OCI-LY1 (cell line): ENCODE data around the gene MAP4.

ENCODE experiments used
- H2AFZ ChIP-seq: fragments of 200-600 bp; sonication (generic), shearing (Covaris generic); 2 replicates; pipeline ENCODE4 v1.6.0; 2014; ENCODE audit warnings: antibody characterized with exemption, mild to moderate bottlenecking, low read length
- H3F3A ChIP-seq: fragments of 200-600 bp; sonication (generic), shearing (Covaris generic); 2 replicates; pipeline ENCODE4 v1.6.0; 2014; ENCODE audit warnings: mild to moderate bottlenecking, antibody characterized with exemption, low read length, moderate library complexity; ENCODE audit not compliant: insufficient read depth
- H3K27ac ChIP-seq: fragments of 200-600 bp; sonication (generic); 2 replicates; pipeline ENCODE4 v1.5.1; 2014; ENCODE audit warnings: low read length, mixed run types, mild to moderate bottlenecking, low read depth; ENCODE audit not compliant: poor library complexity, severe bottlenecking
- H3K27me3 ChIP-seq: fragments of 200-600 bp; sonication (generic); 2 replicates; pipeline ENCODE4 v1.6.0; 2014; ENCODE audit warnings: antibody characterized with exemption, mild to moderate bottlenecking, low read length, moderate library complexity; ENCODE audit not compliant: insufficient read depth
- H3K36me3 ChIP-seq: fragments of 200-600 bp; sonication (generic); 2 replicates; pipeline ENCODE4 v1.6.1; 2014; ENCODE audit warnings: mild to moderate bottlenecking, antibody characterized with exemption, low read length, moderate library complexity, mixed read lengths; ENCODE audit not compliant: insufficient read depth
- H3K4me1 ChIP-seq: fragments of 200-600 bp; sonication (generic); 2 replicates; pipeline ENCODE4 v1.5.1; 2014; ENCODE audit warnings: mild to moderate bottlenecking, low read length, moderate library complexity; ENCODE audit not compliant: insufficient read depth, severe bottlenecking
- H3K4me2 ChIP-seq: fragments of 200-600 bp; sonication (generic), shearing (Covaris generic); 2 replicates; pipeline ENCODE4 v1.6.1; 2014; ENCODE audit warnings: low read length
- H3K4me3 ChIP-seq: fragments of 200-600 bp; sonication (generic); 2 replicates; pipeline ENCODE4 v1.5.1; 2014; ENCODE audit warnings: low read length, low read depth, mild to moderate bottlenecking, mixed read lengths; ENCODE audit not compliant: poor library complexity, severe bottlenecking
- H3K79me2 ChIP-seq: fragments of 200-600 bp; shearing (Covaris generic); 2 replicates; pipeline ENCODE4 v1.6.1; 2016; ENCODE audit warnings: mixed run types, low read length, mixed read lengths; ENCODE audit not compliant: insufficient read depth
- H3K9ac ChIP-seq: fragments of 200-600 bp; sonication (generic), shearing (Covaris generic); 2 replicates; pipeline ENCODE4 v1.6.1; 2014; ENCODE audit warnings: mild to moderate bottlenecking, low read length, mixed read lengths
- H3K9me2 ChIP-seq: fragments of 200-600 bp; sonication (generic), shearing (Covaris generic); 2 replicates; pipeline ENCODE4 v1.6.1; 2014; ENCODE audit warnings: low read depth, mild to moderate bottlenecking, low read length, mixed read lengths
- H3K9me3 ChIP-seq: fragments of 200-600 bp; shearing (Covaris generic); 2 replicates; pipeline ENCODE4 v1.6.1; 2014; ENCODE audit warnings: low read length, mixed read lengths
- H4K20me1 ChIP-seq: fragments of 200-600 bp; sonication (generic), shearing (Covaris generic); 2 replicates; pipeline ENCODE4 v1.6.0; 2016; ENCODE audit warnings: mild to moderate bottlenecking, low read length; ENCODE audit not compliant: insufficient read depth
- EZH2 ChIP-seq: fragments of 200-600 bp; sonication (generic), shearing (Covaris generic); IDR thresholded peaks from 2 replicates; pipeline ENCODE4 v1.8.0; 2017; ENCODE audit warnings: borderline replicate concordance, mixed run types, mild to moderate bottlenecking, antibody characterized with exemption, low read length, moderate library complexity, mixed read lengths
- TF ChIP-seq, protein P1 (sequence below): fragments of 200-600 bp; sonication (generic), shearing (Covaris generic); IDR thresholded peaks from 2 replicates; pipeline ENCODE4 v1.5.1; 2017; ENCODE audit warnings: mild to moderate bottlenecking, antibody characterized with exemption, low read length, moderate library complexity, mixed read lengths

Gene MAP4

DNA sequence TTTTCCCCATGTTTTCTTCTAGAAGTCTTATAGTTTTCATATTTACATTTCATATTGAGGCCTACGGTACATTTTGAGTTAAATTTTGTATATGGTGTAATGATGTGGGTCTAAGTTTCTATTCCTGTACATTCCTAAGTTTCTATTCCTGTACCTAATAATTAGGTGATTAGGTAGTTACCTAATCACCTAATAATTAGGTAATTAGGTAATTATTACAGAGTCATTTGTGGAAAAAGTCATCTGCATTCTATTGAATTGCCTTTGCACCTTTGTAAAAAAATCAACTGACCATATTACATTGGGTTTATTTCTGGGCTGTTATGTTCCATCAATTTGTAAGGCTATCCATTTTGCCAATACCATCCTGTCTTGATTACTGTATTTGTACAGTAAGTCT is 37.1 kb downstream of the MAP4 start:
- no peaks in the 10 kb centered on the region for H3F3A ChIP-seq
- no peaks in the 10 kb centered on the region for H3K27me3 ChIP-seq
- no peaks in the 10 kb centered on the region for H3K79me2 ChIP-seq
- H3K4me3 ChIP-seq: no peak overlapping the region
- no peaks in the 10 kb centered on the region for H3K9me3 ChIP-seq
- TF ChIP-seq EZH2: no peak
- TF ChIP-seq, protein P1, sequence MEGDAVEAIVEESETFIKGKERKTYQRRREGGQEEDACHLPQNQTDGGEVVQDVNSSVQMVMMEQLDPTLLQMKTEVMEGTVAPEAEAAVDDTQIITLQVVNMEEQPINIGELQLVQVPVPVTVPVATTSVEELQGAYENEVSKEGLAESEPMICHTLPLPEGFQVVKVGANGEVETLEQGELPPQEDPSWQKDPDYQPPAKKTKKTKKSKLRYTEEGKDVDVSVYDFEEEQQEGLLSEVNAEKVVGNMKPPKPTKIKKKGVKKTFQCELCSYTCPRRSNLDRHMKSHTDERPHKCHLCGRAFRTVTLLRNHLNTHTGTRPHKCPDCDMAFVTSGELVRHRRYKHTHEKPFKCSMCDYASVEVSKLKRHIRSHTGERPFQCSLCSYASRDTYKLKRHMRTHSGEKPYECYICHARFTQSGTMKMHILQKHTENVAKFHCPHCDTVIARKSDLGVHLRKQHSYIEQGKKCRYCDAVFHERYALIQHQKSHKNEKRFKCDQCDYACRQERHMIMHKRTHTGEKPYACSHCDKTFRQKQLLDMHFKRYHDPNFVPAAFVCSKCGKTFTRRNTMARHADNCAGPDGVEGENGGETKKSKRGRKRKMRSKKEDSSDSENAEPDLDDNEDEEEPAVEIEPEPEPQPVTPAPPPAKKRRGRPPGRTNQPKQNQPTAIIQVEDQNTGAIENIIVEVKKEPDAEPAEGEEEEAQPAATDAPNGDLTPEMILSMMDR: no peak
- H3K4me2 ChIP-seq: no peak overlapping the region
- H2AFZ ChIP-seq: no peak overlapping the region
- H3K36me3 ChIP-seq: no peaks in the 10 kb centered on the region
- peaks cover 30% of the 10 kb centered on the region for H3K4me1 ChIP-seq
- no peak overlapping the region for H3K9ac ChIP-seq
- H3K9me2 ChIP-seq: no peaks in the 10 kb centered on the region
- H4K20me1 ChIP-seq: no peaks in the 10 kb centered on the region
- H3K27ac ChIP-seq: no peak overlapping the region

DNA sequence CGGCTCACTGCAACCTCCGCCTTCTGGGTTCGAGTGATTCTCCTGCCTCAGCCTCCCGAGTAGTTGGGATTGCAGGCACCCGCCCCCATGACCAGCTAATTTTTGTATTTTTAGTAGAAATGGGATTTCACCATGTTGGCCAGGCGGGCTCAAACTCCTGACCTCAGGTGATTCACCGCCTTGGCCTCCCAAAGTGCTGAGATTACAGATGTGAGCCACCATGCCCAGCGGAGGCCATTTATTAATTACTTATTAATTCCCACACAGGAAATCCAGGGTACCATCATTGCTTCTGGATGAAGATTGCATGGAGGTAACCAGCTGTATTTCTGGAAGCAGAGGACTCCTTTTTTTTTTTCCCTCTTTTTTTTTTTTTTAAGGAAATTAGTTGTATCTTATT is 37.8 kb downstream of the MAP4 start:
- TF ChIP-seq, protein P1: no peak
- no peak for TF ChIP-seq EZH2
- Histone ChIP-seq H3K79me2 (no peaks in the 10 kb centered on the region), H4K20me1 (no peaks in the 10 kb centered on the region), H3K36me3 (no peaks in the 10 kb centered on the region), H3K4me2 (no peak overlapping the region), H3K27ac (no peak overlapping the region), H3K9me3 (no peaks in the 10 kb centered on the region), H3K4me1 (peaks cover 30% of the 10 kb centered on the region), H3K9ac (no peak overlapping the region), H2AFZ (no peak overlapping the region), H3K9me2 (no peaks in the 10 kb centered on the region), H3F3A (no peaks in the 10 kb centered on the region), H3K27me3 (no peaks in the 10 kb centered on the region), H3K4me3 (no peak overlapping the region)

DNA sequence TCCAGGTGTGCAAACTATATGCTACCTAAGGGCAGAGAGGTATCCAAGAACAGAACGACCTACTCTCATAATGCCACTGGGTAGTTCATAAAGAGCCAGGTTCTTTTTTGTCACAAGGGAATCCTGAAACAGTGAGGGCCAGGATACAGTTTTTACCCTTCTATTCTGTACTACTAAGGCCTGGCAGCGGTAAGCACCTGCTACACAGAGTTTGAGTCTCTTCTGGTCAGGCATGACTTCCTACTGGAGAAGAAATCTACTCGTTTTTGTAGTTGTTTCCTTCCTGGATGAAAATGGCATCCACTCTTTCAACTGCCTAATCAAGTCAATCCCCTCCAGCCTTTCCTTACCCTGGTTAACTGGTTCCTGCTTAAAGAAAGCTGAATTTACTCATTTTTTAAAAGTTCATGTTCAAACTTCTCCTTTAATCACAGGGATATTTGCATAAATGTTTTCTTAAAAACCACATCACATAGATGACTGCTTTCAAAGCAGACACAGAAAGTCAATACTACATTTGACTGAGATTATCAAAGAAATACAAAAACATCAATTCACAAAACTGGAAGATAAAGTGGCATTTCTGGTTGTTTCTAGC is 40.0 kb downstream of the MAP4 start:
- Histone ChIP-seq H3K4me3 (no peak overlapping the region), H3K9ac (peak overlapping the region; percentile 1; the same call in 1 of the 2 replicates), H3K36me3 (no peaks in the 10 kb centered on the region), H3K4me2 (peak overlapping the region; percentile 52), H3F3A (no peaks in the 10 kb centered on the region), H3K27ac (peak overlapping the region; percentile 79), H3K79me2 (no peaks in the 10 kb centered on the region), H3K9me2 (no peaks in the 10 kb centered on the region), H3K9me3 (no peaks in the 10 kb centered on the region), H2AFZ (no peak overlapping the region), H3K4me1 (peaks cover 30% of the 10 kb centered on the region), H3K27me3 (no peaks in the 10 kb centered on the region), H4K20me1 (no peaks in the 10 kb centered on the region)
- TF ChIP-seq, protein P1: no peak
- no peak for TF ChIP-seq EZH2
